Transverse colon (tissue), 4 donors: ENCODE measurements around the gene ALG3.

ENCODE experiments used
- CTCF ChIP-seq, 5 experiments: fragments of 200-600 bp in 3 of 5; fragments of 450-650 bp in 2 of 5; sonication (generic) in 3 of 5; IDR thresholded peaks; 1 replicate in 2 of 5; 2 replicates in 3 of 5; pipeline ENCODE4 v1.5.1; 2016 to 2017; ENCODE audit warnings: antibody characterized with exemption in 5 of 5, inconsistent platforms in 3 of 5, mild to moderate bottlenecking in 2 of 5, moderate library complexity in 1 of 5
- POLR2AphosphoS5 ChIP-seq, 3 donors: sonication (generic); formaldehyde crosslinking; IDR thresholded peaks; one replicate each; pipeline ENCODE4 v1.6.1; 2016; ENCODE audit warnings: antibody characterized with exemption in 3 of 3

- TF ChIP-seq CTCF (IDR thresholded peaks at IDR 0.05) (no peak), POLR2AphosphoS5 (IDR thresholded peaks at IDR 0.05) (no peak)
Measured at GRCh38 chr3:184233127-184233843, 15.5 kb downstream of the ALG3 start.
